DND-41 (cell line): ENCODE results near the gene PLXNA3.
"Not testable (repeated sequence)": the region's sequence is repeated elsewhere in the genome, so short reads cannot be mapped to it uniquely, and the experiment has no call there.

ENCODE experiments used
- ATAC-seq: fragments of 200-7000 bp; cut with Tn5 transposase; 3 replicates; pipeline ENCODE4 v1.9.1; 2021; ENCODE audit warnings: low read depth; ENCODE audit not compliant: insufficient read depth
- DNase-seq: peaks from one replicate; pipeline ENCODE4 v3.0.0-alpha.2; 2020
- H2AFZ ChIP-seq: 2 replicates; pipeline ENCODE4 v1.6.0; 2012; ENCODE audit warnings: low read depth, low read length
- H3K27ac ChIP-seq: 2 replicates; pipeline ENCODE4 v1.5.1; 2012; ENCODE audit warnings: low read length, inconsistent platforms
- H3K27me3 ChIP-seq: fragments of 200-600 bp; sonication (generic); 2 replicates; pipeline ENCODE4 v1.6.0; 2012; ENCODE audit warnings: low read length, mild to moderate bottlenecking, inconsistent platforms; ENCODE audit not compliant: insufficient read depth, poor library complexity
- H3K36me3 ChIP-seq: 2 replicates; pipeline ENCODE4 v1.5.1; 2012; ENCODE audit warnings: low read length, inconsistent platforms; ENCODE audit not compliant: insufficient read depth
- H3K4me1 ChIP-seq: 2 replicates; pipeline ENCODE4 v1.5.1; 2012; ENCODE audit warnings: mild to moderate bottlenecking, low read length; ENCODE audit not compliant: insufficient read depth
- H3K4me2 ChIP-seq: 2 replicates; pipeline ENCODE4 v1.6.0; 2012; ENCODE audit warnings: mild to moderate bottlenecking, moderate library complexity, low read length, inconsistent platforms; ENCODE audit not compliant: insufficient read depth
- H3K4me3 ChIP-seq, 2 experiments: fragments of 200-600 bp in 1 of 2; shearing (Covaris generic) in 1 of 2; 2 replicates each; pipeline ENCODE4 v1.5.1; 2012 to 2016; ENCODE audit warnings: inconsistent platforms in 2 of 2, low read length in 2 of 2, mild to moderate bottlenecking in 2 of 2, low read depth in 1 of 2, moderate library complexity in 1 of 2
- H3K79me2 ChIP-seq: 2 replicates; pipeline ENCODE4 v1.6.0; 2012; ENCODE audit warnings: low read length, inconsistent platforms; ENCODE audit not compliant: insufficient read depth
- H3K9ac ChIP-seq: 2 replicates; pipeline ENCODE4 v1.6.0; 2012; ENCODE audit warnings: low read depth, mild to moderate bottlenecking, inconsistent platforms, low read length, moderate library complexity
- H3K9me3 ChIP-seq: 2 replicates; pipeline ENCODE4 v1.5.1; 2012; ENCODE audit warnings: low read length, moderate library complexity, mild to moderate bottlenecking, inconsistent platforms; ENCODE audit not compliant: insufficient read depth, severe bottlenecking
- H4K20me1 ChIP-seq: 2 replicates; pipeline ENCODE4 v1.6.0; 2012; ENCODE audit warnings: low read length; ENCODE audit not compliant: insufficient read depth
- CTCF ChIP-seq: IDR thresholded peaks from 2 replicates; pipeline ENCODE4 v1.5.1; 2012; ENCODE audit warnings: borderline replicate concordance, low read length, moderate library complexity, mild to moderate bottlenecking; ENCODE audit not compliant: poor library complexity, severe bottlenecking; ENCODE audit errors: extremely low read depth
- EZH2 ChIP-seq: IDR thresholded peaks from 3 replicates; pipeline ENCODE4 v1.6.1; 2012; ENCODE audit warnings: borderline replicate concordance, low read depth, mild to moderate bottlenecking, moderate library complexity, low read length, inconsistent platforms; ENCODE audit not compliant: severe bottlenecking

PLXNA3 gene

GRCh38 chrX:154495472-154495922, 37.4 kb downstream of the PLXNA3 start:
- TF ChIP-seq CTCF (no peak), EZH2 (no peak)
- Histone ChIP-seq H3K36me3 (no peaks in the 10 kb centered on the region), H3K4me1 (peaks cover 8% of the 10 kb centered on the region), H3K9ac (no peak overlapping the region), H3K4me3 (no peak overlapping the region), H4K20me1 (no peaks in the 10 kb centered on the region), H3K79me2 (no peaks in the 10 kb centered on the region), H3K4me2 (no peak overlapping the region), H3K27ac (no peak overlapping the region), H2AFZ (no peak overlapping the region), H3K27me3 (no peaks in the 10 kb centered on the region), H3K9me3 (no peaks in the 10 kb centered on the region)
- ATAC-seq (no peak), DNase-seq (no peak)

GRCh38 chrX:154496591-154497137, 38.6 kb downstream of the PLXNA3 start:
- not testable (repeated sequence) for H4K20me1 ChIP-seq, DNase-seq, ATAC-seq, H3K9me3 ChIP-seq, H3K79me2 ChIP-seq, H2AFZ ChIP-seq, H3K27ac ChIP-seq, H3K4me2 ChIP-seq, H3K36me3 ChIP-seq, H3K27me3 ChIP-seq, H3K9ac ChIP-seq, H3K4me3 ChIP-seq, H3K4me1 ChIP-seq

- H2AFZ ChIP-seq, H4K20me1 ChIP-seq, ATAC-seq, H3K9ac ChIP-seq, DNase-seq, H3K4me1 ChIP-seq, H3K27me3 ChIP-seq, H3K4me3 ChIP-seq, H3K27ac ChIP-seq, H3K79me2 ChIP-seq, H3K4me2 ChIP-seq, H3K9me3 ChIP-seq: not testable (repeated sequence)
- peaks cover 11% of the 10 kb centered on the region; the same call in 1 of the 2 replicates for H3K36me3 ChIP-seq
These were observed 43.3 kb downstream of the PLXNA3 start for GRCh38 chrX:154501423-154501822.

- Histone ChIP-seq H3K9ac (no peak overlapping the region), H3K4me2 (no peak overlapping the region), H3K4me1 (no peaks in the 10 kb centered on the region), H3K27ac (no peak overlapping the region), H2AFZ (no peak overlapping the region), H3K79me2 (no peaks in the 10 kb centered on the region), H3K4me3 (no peak overlapping the region), H4K20me1 (no peaks in the 10 kb centered on the region), H3K9me3 (no peaks in the 10 kb centered on the region), H3K36me3 (peaks cover 17% of the 10 kb centered on the region; the same call in 1 of the 2 replicates), H3K27me3 (no peaks in the 10 kb centered on the region)
- no peak for DNase-seq
- ATAC-seq = no peak
- TF ChIP-seq CTCF (no peak), EZH2 (no peak)
These were observed 44.0 kb downstream of the PLXNA3 start for GRCh38 chrX:154502098-154502497.
